Suppressor macrophage treated with lipopolysaccharide for 4 hours (primary cell): Measurements from ENCODE around the gene TMIGD2.

Experiments used
- DNase-seq: peaks from one replicate; pipeline ENCODE4 v3.0.0-alpha.2; 2020

The TMIGD2 gene

DNA sequence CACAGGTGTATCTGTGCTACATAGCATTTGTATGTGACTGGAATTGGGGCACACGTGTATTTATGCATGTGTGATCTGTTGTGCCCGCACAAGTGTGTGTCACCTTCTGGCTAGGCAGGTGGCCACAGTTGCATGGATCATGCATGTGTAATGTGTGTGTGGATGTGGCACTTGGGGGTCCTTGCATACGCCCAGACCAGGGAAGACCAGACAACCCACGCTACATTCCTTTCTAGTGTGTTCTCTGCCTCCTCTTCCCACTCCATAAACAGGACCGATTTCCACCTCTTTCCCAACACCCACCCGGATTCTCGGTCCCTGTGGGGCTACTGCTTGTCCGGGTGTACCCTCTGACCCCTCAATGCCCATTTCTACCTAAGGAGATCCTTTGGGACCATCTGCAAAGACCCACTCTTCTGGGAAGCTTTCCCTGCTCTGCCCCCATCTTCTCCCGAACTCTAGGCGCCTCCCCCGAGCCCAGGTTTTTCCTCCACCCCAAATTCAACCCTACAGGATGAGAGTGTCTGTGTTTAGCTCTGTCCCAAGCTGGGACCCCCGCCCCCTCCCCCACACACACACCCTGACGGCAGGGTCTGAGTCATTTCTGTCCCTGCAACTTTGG, 24.1 kb upstream of the TMIGD2 start:
- no peak for DNase-seq

DNA sequence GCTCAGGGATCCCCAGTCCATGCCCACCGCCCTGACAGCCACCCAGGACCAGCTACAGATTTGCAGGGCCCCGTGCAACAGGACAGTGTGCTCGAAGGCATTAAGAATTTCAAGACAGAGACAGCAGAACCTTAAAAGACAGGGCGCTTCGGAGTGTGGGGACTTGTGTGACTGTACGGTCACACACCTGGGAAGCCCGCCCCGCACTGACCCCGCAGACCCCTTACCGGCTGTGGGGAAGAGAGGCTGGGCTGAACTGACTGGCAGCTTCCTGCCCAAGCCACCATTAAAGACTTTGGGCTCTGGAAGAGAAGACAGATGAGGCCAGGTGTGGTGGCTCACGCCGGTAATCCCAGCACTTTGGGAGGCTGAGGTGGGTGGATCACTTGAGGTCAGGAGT, 22.0 kb upstream of the TMIGD2 start:
- no peak for DNase-seq

DNA sequence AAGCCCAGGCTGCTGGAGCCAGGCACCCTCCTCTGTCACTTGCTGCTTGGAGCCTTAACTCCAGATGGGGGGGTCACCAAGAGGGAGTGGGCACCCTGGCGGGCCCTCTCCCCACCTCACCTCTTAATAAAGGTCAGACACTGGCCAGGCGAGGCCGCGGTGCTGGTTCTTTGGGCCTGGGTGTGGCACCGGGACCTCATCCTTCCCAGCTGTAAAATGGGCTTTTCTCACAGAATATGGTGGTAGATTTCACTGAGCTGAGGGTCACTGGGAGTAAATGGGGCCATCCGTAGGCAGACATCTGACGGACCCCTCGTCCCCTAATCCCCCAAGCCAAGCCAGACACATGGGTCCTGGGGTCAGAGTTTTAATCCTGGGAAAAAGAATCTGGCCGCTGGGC, 21.5 kb upstream of the TMIGD2 start:
- no peak for DNase-seq

DNA sequence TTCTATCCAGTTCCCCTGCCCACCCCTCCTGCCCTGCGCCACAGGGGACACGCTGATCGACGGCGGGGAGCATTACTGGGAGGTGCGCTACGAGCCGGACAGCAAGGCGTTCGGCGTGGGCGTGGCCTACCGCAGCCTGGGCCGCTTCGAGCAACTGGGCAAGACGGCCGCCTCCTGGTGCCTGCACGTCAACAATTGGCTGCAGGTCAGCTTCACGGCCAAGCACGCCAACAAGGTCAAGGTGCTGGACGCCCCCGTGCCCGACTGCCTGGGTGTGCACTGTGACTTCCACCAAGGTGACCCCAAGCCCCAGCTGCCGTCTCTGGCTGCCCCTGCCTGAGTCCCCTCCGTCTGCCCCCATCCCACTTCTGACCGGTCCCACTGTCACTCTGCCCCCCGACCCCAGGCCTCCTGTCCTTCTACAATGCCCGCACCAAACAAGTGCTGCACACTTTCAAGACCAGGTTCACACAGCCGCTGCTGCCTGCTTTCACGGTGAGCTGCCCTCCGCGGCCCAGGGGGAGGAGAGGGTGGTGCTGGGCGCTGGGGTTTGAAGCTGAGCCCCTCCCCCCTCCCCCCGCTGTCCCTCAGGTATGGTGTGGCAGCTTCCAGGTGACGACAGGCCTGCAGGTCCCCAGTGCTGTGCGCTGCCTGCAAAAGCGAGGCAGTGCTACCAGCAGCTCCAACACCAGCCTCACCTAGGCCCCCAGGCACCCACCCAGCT, 20.9 kb upstream of the TMIGD2 start:
- DNase-seq = no peak

DNA sequence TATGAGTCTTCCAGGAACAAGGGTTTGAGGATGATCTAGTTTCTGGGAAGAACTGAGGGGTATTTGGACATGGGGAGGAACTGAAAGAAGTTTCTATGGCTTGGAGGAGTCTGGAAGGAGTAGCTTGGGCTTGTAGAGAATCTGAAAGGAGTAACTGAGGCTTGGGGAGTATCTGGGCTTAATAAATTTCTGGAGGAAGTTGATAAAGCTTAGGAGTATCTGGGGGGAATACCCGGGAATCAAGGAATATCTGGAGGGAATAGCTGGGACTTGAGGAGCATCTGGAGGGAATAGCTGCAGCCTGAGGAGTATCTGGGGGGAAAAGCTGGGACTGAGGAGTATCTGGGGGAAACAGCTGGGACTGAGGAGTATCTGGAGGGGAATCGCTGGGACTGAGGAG, 18.2 kb upstream of the TMIGD2 start:
- DNase-seq = no peak

DNA sequence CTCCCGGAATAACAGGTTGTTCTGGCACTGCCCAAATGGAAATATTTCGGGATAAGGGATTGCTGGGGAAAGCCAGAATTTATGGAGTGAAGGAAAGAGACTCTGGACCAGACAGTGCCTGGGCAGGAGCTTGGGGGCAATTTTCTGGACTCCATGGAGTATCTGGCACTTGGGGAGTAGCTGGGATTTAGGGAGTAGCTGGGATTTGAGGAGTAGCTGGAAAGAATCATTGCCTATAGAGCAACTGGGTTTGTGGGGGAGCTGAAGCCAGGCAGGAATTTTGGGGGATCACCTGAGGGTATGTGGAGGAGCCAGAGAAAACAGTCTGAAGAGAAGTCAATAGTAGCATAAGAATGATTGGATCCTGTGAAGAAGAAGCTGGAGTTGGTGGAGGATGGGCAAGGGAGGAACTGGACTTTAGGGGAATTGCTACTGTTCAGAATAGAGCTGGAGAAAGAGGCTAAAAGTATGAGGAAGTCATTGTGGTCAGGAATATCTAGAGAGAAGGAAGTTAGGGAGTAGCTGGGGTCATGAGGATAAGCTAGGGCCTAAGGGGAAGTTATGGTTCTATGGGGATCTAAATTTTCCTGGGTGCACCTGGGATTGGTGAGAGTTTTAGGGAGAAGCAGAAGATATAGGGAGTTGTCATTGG, 17.0 kb upstream of the TMIGD2 start:
- peak; percentile 46 for DNase-seq

DNA sequence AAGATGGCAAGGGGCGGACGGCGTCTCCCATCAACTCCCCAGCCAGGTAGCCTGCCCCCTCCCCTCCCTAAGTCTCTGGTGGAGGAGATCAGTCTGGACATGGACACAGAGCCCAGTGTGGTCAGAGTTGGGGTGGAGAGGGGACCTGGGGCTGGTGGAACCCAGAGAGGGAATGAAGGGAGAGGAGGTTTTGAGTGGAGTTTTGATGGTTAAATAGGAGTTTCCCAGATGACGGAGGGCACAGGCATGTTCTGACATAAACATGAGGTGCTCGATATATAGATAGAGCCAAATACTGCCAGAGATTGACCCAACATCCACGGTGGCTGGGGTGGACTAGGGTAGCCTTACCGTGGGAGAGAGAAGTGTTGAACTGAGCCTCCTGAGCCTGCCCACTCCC, 16.3 kb upstream of the TMIGD2 start:
- no peak for DNase-seq

DNA sequence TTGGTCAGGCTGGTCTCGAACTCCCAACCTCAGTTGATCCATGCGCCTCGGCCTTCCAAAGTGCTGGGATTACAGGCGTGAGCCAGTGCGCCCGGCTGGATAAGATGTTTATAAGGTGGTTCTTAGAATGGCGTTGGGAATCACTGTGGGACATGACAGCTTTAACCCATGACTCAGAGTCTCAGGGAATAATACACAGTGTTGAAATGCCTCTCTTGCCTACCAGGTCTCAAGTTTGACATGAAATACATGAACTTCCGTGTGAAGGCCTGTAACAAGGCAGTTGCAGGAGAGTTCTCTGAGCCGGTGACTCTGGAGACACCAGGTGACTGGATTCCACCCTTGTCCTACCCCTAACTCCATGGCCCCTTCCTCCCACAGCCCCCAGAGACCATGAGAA, 14.8 kb upstream of the TMIGD2 start:
- no peak for DNase-seq

DNA sequence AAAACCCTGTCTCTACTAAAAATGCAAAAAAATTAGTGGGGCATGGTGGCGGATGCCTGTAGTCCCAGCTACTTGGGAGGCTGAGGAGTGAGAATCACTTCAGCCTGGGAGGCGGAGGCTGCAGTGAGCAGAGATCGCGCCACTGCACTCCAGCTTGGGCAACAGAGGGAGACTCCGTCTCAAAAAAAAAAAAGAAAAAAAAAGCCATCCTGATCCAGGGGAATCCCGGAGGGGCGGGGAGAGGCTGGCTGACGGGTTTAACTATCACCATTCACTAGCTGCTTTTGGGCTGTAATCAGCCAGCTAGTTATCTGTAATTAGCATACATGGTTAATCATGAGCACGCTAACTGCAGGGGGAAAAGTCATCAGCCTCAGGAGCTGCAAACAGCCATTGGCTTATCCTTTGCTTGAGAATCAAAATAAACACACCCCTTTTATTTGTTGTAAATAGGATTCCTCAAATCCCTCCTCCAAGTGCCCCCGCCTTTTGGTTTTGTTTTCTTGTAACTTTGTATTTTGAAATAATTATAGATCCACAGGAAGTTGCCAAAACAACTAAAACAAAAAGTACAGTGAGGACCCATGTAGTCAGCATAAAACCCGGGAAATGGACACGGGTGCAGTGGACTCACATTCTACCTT, 11.8 kb upstream of the TMIGD2 start:
- DNase-seq = peak; percentile 70

DNA sequence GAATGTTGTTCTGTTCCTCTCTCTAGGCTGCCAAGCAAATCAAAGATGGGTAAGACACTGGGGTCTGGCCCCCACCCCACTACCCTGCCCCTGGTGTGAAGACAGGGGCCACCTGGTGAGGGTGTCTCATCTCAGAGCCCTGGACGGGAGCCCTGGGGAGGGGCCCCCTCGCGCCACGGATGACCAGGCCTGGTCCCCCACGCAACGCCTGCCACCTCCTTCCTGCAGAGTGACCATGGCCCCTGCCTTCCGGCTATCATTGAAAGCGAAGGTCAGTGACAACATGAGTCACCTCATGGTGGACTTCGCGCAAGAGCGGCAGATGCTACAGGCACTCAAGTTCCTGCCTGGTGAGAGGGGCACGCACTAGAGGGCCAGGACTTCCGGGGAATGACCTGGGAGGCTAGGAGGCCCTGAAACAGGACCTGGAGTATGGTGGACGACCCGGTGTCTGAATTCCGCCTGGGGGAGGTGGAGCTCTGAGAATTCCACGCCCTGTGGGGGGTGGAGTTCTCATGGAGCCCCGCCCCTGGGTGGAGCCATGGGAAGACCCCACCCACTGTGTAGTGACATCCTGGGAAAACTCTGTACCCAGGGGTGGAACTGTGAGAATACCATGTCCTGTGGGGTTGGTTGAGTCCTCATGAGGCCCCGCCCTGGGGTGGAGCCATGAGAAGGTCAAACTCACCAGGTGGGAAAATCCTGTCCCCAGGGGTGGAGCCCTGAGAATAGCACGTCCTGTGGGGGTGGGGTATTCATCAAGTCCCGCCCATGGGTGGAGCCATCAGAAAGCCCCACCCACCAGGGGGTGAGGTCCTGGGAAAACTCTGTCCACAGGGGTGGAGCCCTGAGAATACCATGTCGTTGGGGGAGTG, 8.3 kb upstream of the TMIGD2 start:
- no peak for DNase-seq

DNA sequence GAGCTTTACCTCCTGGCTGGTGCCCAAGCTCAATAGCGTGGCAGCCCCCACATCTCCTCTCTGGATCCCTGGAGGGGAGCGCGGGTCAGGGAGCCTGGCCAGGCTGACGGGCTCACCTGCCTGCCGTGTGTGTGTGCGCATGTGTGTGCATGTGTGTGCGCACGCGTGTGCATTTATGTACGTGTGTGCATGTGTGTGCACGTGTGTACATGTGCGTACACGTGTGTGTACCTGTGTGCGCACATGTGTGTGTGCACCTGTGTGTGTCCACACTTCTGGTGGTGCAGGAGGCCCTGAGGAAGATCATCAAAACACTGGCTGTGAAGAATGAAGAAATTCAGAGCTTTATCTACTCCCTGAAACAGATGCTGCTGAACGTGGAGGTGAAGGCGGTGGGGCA, 3.5 kb upstream of the TMIGD2 start:
- no peak for DNase-seq

DNA sequence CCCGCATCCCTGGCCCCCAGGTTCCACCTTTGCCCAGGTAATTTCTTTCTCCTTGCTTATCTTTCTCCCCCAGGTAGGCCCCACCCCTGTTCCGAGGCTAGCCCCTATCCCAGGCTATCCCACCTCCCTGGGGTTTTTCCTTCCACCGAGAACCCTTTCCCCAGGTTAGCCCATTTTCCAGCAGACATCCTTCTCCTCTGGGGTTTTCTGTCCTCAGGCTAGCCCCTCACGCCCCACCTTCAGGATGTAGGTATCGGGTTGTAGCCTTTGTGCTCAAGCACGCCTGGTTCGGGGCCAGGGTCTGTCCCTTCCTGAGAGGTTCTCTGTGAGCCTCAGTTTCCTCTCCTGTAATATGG, 3.0 kb upstream of the TMIGD2 start:
- DNase-seq = no peak

DNA sequence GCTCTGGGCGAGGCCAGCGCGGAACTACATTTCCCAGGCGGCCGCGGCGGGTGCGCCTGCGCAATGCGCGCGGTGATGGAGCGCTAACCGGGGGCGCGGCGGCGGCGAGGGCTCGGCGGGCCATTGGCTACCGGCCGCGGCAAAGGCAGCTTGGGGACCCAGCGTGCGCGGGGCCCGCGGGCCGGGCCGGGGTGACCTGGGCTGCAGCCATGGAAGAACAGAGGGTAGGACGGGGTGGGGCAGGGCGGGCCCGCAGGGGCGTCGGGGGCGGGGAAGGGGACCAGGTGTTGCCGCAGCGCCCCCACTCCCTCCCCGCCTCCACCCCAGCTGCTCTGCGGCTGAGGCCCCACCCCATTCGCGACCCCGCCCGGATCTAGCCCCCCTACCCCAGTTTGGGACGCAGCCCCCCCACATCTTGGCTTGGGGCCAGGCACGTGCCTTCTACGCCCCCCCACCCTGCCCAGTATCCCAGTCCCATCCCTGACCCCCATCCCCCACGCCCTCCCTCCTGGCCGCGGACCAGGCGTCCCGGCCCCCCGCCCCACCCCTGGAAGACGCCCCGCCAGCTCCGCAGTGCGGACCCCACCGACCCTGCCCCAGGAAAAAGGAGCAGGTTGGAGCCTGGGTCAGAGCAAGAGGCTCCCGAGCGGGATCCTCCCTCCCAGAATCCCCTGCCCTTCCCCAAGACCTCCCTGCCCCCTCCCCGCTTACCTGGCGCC, 2.5 kb upstream of the TMIGD2 start, which contains the start of gene FSD1:
FSD1 (plus strand) TSS at position 61 of the 719 bp plus-strand sequence; CDS start at position 210, 149 bp downstream.
- DNase-seq = peak; percentile 43

DNA sequence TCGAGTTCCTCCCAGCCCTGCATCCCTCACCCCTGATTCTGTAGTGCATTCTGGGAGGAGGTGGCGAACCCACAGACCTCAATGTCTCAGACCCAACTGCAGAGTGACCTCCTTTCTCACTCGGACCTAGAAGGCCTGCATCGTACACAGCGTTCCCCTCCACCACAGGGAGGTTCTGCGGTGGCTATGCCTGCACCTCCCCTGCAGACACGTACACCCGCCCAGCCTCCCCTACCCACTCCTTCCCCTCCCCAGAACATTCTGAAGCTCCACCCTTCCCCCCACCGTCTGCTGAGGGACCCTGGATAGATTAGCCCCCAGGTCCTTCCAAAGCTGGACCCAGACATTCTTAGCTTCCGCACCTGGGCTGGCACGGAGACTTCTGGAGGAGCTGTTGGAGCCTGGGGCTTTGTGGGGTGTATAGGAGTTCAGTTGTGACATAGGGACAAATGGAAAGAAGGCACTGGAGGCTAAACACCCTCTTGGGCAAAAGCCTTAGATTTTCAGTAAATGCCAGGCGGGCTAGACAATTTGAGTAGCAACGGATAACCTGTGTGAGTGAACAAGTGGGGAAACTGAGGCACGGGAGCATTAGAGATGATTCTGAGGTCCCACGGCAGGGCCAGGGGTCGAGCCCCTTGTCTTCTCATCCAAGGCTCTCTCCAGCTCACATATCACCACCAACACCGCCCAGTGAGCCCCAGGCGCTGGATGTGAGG, 1.8 kb upstream of the TMIGD2 start:
- no peak for DNase-seq

DNA sequence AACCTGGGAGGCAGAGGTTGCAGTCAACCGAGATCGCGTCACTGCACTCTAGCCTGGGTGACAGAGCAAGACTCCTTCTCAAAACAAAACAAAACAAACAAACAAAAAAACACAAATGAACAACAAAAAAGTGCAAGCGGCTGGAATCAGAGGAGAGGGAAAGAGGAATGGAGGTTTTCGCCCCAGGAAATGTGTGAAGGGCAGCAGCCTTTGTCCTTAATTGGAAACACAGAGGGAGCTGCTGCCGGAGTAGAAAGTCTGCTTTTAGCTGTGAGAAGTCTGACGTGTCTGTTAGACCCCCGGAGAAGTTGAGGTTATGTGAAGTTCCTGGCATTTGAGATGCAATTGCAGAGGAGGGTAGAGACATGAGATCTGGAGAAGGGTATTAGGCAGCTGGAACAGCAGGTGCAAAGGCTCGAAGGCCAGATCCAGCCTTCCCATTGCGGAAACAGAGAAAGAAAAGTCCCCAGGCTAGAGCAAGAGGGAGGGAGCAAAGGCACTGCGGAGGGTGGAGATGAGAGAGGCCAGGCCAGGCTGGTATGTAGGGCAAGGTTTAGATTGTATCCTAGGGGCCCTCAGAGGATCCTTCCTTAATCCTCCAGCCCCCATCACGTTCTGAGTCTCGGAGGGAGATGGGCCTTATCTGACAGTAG, 473 bp downstream of the TMIGD2 start:
- no peak for DNase-seq

DNA sequence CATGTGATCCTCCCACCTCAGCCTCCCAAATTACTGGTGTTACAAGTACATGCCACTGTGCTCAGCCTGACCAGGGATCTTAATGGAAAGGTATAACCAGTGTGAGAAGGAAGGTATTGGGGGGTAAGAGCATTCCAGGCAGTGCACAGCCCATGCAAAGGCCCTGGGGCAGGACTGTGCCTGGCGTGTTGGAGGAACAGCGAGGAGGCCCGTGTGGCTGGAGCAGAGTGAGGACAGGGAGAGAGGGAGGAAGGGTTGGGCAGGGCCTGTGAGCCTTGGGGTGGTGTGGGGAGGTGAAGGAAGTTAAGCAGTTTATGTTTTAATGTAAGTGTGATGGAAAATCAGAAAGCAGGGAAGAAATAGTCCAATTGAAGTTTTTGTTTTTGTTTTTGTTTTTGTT, 1.6 kb downstream of the TMIGD2 start:
- no peak for DNase-seq

DNA sequence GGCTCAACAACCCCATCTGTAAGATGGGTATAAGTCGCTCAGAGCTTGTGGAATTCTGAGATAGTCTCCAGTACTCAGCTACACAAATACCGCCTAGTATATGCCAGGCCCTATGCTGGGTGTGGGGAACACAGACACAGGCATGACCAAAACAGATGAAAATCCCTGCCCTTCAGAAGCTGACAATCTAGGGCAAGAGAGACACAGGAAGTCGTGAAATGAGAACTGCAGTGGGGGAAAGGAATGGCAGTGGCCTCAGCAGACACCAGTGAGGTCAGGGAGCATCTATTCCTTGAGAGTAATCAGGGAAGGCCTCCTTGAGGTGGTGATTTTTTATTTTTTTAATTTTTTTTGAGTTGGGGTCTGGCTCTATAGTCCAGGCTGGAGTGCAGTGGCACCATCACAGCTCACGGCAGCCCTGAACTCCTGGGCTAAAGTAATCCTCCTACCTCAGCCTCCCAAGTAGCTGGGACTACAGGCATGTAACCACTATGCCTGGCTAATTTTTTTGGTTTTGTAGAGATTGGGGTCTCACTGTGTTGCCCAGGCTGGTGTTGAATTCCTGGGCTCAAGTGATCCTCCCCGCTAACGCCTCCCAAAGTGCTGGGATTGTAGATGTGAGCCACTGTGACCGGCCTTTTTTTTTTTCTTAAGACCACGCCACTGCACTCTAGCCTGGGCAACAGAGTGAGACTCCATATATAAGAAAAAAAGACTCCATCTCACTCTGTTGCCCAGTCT, 3.2 kb downstream of the TMIGD2 start:
- no peak for DNase-seq

DNA sequence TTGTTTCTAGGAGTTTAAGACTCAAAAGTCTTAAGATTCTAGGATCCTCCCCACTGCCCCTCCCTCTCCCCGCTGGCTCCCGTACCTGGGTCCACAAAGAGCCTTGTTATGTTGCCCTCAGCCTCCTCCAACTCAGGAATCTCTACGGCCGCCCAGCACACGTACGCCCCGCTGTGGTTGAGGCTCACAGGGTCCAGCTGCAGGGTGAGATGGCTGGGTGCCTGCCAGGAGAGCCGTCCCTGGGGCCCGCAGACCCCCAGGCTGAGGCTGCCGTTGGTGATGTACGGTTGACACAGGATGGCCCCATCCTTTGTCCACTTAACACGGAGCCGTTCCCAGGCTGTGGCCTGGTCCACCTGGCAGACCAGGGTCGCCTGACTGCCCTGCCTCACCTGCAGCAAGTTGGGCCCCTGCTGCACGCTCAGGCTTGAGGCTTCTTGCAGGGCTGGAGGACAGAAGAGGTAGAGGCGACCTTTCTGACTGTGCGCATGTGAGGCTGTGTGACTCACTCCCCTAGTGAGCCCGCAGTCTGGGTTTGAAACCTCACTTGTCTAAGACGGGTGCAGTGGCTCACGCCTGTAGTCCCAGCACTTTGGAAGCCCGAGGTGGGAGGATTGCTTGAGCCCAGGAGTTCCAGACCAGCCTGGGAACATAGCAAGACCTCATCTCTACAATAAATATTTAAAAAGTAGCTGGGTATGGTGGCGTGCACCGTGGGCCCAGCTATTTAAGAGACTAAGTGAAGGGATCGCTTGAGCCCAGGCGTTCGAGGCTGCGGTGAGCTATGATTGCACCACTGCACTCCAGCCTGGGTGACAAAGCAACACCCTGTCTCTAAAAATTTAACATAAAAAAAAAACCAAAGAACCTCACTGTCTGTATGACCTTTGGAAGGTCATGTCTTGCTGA, 4.0 kb downstream of the TMIGD2 start:
- no peak for DNase-seq
